ENCODE results near the gene RGP1.

Gene RGP1, protein sequence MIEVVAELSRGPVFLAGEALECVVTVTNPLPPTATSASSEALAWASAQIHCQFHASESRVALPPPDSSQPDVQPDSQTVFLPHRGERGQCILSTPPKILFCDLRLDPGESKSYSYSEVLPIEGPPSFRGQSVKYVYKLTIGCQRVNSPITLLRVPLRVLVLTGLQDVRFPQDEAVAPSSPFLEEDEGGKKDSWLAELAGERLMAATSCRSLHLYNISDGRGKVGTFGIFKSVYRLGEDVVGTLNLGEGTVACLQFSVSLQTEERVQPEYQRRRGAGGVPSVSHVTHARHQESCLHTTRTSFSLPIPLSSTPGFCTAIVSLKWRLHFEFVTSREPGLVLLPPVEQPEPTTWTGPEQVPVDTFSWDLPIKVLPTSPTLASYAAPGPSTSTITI

DNA sequence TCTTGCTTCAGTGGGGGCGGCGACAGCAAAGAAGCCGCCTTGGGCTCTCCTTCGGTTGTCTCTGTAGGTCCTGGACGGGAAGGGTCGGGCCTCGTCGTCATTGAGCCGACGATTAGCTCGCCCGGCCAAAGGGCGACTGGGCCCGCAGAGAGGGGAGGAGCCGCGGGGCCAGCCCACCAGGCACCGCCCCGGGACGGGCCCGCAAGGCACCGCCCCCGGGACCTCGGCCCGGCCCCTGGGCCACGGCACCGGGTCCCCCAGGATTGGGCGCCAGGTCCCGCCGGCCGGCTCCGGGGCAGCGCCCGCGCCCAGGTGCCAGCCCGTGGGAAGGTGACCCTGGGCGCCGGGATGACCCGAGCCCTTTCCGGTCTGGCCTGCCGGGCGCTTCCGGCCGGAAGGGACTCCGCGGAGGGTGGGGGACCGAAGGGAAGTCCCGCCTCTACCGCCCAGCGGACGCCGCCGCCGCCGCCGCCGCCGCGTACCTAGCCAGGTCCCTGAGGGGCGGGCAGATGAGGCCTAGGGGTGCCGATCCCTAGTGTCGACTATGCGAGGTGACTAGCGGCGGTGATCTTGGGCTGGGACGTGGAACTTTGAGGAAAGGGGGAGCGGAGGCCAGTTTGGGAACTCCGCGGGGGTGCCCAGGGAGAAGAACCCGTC lies at the start of gene RGP1, which contains the start of gene GBA2:
RGP1 (plus strand) TSS at position 430 of the 657 bp plus-strand sequence. CDS start 469 bp downstream, outside the sequence.
GBA2 (minus strand) TSS at position 371 of the 657 bp plus-strand sequence. CDS start 524 bp downstream, outside the sequence.
- Histone ChIP-seq H3K9me3 (ENCODE audit: control insufficient read depth in 2 of 2, low read length in 2 of 2) (no peaks in the 10 kb centered on the region), H3K27me3 (ENCODE audit: control insufficient read depth in 2 of 2, insufficient read depth in 2 of 2, low read length in 2 of 2) (no peaks in the 10 kb centered on the region), H3K4me3 (ENCODE audit: low read length in 2 of 2) (peak within 1 kb of the TSS; percentile 94 to 98), H3K9ac (ENCODE audit: low read depth in 1 of 2, low read length in 2 of 2) (peak within 1 kb of the TSS; percentile 94 to 97), H3K27ac (ENCODE audit: low read depth in 2 of 2, low read length in 2 of 2) (peak within 1 kb of the TSS; percentile 97), H3K4me1 (ENCODE audit: control insufficient read depth in 2 of 2, insufficient read depth in 2 of 2, low read length in 2 of 2) (peaks cover 24 to 34% of the 10 kb centered on the region in 2 donors), H3K36me3 (ENCODE audit: control insufficient read depth in 2 of 2, insufficient read depth in 2 of 2, low read length in 2 of 2) (peaks cover 44 to 46% of the 10 kb centered on the region in 2 donors)

- H3K27me3 ChIP-seq (ENCODE audit: control insufficient read depth in 2 of 2, insufficient read depth in 2 of 2, low read length in 2 of 2): no peaks in the 10 kb centered on the region
- H3K4me3 ChIP-seq (ENCODE audit: low read length in 2 of 2): no peak overlapping the region
- H3K9ac ChIP-seq (ENCODE audit: low read depth in 1 of 2, low read length in 2 of 2): no peak overlapping the region
- H3K27ac ChIP-seq (ENCODE audit: low read depth in 2 of 2, low read length in 2 of 2): no peak overlapping the region
- H3K9me3 ChIP-seq (ENCODE audit: control insufficient read depth in 2 of 2, low read length in 2 of 2): no peaks in the 10 kb centered on the region
- H3K36me3 ChIP-seq (ENCODE audit: control insufficient read depth in 2 of 2, insufficient read depth in 2 of 2, low read length in 2 of 2): peaks cover 74 to 79% of the 10 kb centered on the region in 2 donors
- H3K4me1 ChIP-seq (ENCODE audit: control insufficient read depth in 2 of 2, insufficient read depth in 2 of 2, low read length in 2 of 2): peaks cover 0 to 4% of the 10 kb centered on the region in 2 donors
Measured at GRCh38 chr9:35700031-35700430, 49.1 kb upstream of the RGP1 start.

DNA sequence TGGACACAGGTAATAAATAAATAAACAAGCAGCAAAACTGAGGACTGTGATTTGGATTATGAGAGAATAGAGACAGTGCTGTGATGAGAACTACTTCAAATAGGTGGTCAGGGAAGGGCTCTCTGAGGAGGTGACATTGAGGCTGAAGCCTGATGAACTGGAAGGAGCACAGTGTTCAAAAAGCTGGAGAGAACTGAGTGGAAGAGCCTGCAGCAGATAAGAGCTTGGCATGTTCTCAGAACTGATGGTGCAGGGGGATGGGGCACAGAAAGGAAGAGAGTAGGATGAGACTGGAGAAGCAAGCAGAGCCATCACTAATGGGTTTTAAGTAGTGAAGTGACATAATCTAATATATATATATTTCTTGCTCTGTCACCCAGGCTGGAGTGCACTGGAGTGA lies 48.1 kb upstream of the RGP1 start:
- Histone ChIP-seq H3K27me3 (ENCODE audit: control insufficient read depth in 2 of 2, insufficient read depth in 2 of 2, low read length in 2 of 2) (no peaks in the 10 kb centered on the region), H3K9me3 (ENCODE audit: control insufficient read depth in 2 of 2, low read length in 2 of 2) (no peaks in the 10 kb centered on the region), H3K4me1 (ENCODE audit: control insufficient read depth in 2 of 2, insufficient read depth in 2 of 2, low read length in 2 of 2) (peaks cover 0 to 1% of the 10 kb centered on the region in 2 donors), H3K27ac (ENCODE audit: low read depth in 2 of 2, low read length in 2 of 2) (no peak overlapping the region), H3K36me3 (ENCODE audit: control insufficient read depth in 2 of 2, insufficient read depth in 2 of 2, low read length in 2 of 2) (peaks cover 83 to 88% of the 10 kb centered on the region in 2 donors), H3K4me3 (ENCODE audit: low read length in 2 of 2) (no peak overlapping the region), H3K9ac (ENCODE audit: low read depth in 1 of 2, low read length in 2 of 2) (no peak overlapping the region)

- Histone ChIP-seq H3K4me3 (ENCODE audit: low read length in 2 of 2) (no peak overlapping the region), H3K9me3 (ENCODE audit: control insufficient read depth in 2 of 2, low read length in 2 of 2) (no peaks in the 10 kb centered on the region), H3K4me1 (ENCODE audit: control insufficient read depth in 2 of 2, insufficient read depth in 2 of 2, low read length in 2 of 2) (no peaks in the 10 kb centered on the region), H3K27me3 (ENCODE audit: control insufficient read depth in 2 of 2, insufficient read depth in 2 of 2, low read length in 2 of 2) (no peaks in the 10 kb centered on the region), H3K27ac (ENCODE audit: low read depth in 2 of 2, low read length in 2 of 2) (no peak overlapping the region), H3K36me3 (ENCODE audit: control insufficient read depth in 2 of 2, insufficient read depth in 2 of 2, low read length in 2 of 2) (peaks cover 93 to 97% of the 10 kb centered on the region in 2 donors), H3K9ac (ENCODE audit: low read depth in 1 of 2, low read length in 2 of 2) (no peak overlapping the region)
Measured at GRCh38 chr9:35702696-35703095, 46.4 kb upstream of the RGP1 start.

GRCh38 chr9:35703906-35704672 lies 45.0 kb upstream of the RGP1 start:
- no peak overlapping the region for H3K27ac ChIP-seq (ENCODE audit: low read depth in 2 of 2, low read length in 2 of 2)
- H3K4me3 ChIP-seq (ENCODE audit: low read length in 2 of 2): no peak overlapping the region
- H3K9ac ChIP-seq (ENCODE audit: low read depth in 1 of 2, low read length in 2 of 2): no peak overlapping the region
- no peaks in the 10 kb centered on the region for H3K4me1 ChIP-seq (ENCODE audit: control insufficient read depth in 2 of 2, insufficient read depth in 2 of 2, low read length in 2 of 2)
- H3K36me3 ChIP-seq (ENCODE audit: control insufficient read depth in 2 of 2, insufficient read depth in 2 of 2, low read length in 2 of 2): peaks cover 86 to 95% of the 10 kb centered on the region in 2 donors
- no peaks in the 10 kb centered on the region for H3K9me3 ChIP-seq (ENCODE audit: control insufficient read depth in 2 of 2, low read length in 2 of 2)
- no peaks in the 10 kb centered on the region for H3K27me3 ChIP-seq (ENCODE audit: control insufficient read depth in 2 of 2, insufficient read depth in 2 of 2, low read length in 2 of 2)

DNA sequence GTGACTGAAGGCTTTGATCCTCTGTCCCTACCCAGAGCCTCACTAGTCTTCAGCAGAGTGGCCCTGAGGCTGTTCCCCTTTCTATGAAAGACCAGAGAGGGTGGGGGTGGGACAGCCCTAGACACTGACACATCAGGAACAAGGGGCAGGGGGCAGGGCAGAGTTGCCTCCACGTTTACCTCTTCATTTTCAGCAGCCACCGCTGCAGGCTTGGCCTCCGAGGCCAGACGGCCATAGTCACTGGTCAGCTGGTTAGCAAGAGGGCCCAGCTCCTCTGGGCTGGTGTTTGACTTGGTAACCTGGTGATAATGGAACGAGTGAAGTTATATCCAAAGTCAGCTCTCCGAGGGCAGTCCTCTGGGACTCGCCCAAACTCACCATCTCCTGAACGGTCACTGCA lies 43.7 kb upstream of the RGP1 start:
- peaks cover 79 to 88% of the 10 kb centered on the region in 2 donors for H3K36me3 ChIP-seq (ENCODE audit: control insufficient read depth in 2 of 2, insufficient read depth in 2 of 2, low read length in 2 of 2)
- no peaks in the 10 kb centered on the region for H3K27me3 ChIP-seq (ENCODE audit: control insufficient read depth in 2 of 2, insufficient read depth in 2 of 2, low read length in 2 of 2)
- H3K27ac ChIP-seq (ENCODE audit: low read depth in 2 of 2, low read length in 2 of 2): no peak overlapping the region
- H3K4me3 ChIP-seq (ENCODE audit: low read length in 2 of 2): no peak overlapping the region
- no peaks in the 10 kb centered on the region for H3K9me3 ChIP-seq (ENCODE audit: control insufficient read depth in 2 of 2, low read length in 2 of 2)
- no peaks in the 10 kb centered on the region for H3K4me1 ChIP-seq (ENCODE audit: control insufficient read depth in 2 of 2, insufficient read depth in 2 of 2, low read length in 2 of 2)
- no peak overlapping the region for H3K9ac ChIP-seq (ENCODE audit: low read depth in 1 of 2, low read length in 2 of 2)

DNA sequence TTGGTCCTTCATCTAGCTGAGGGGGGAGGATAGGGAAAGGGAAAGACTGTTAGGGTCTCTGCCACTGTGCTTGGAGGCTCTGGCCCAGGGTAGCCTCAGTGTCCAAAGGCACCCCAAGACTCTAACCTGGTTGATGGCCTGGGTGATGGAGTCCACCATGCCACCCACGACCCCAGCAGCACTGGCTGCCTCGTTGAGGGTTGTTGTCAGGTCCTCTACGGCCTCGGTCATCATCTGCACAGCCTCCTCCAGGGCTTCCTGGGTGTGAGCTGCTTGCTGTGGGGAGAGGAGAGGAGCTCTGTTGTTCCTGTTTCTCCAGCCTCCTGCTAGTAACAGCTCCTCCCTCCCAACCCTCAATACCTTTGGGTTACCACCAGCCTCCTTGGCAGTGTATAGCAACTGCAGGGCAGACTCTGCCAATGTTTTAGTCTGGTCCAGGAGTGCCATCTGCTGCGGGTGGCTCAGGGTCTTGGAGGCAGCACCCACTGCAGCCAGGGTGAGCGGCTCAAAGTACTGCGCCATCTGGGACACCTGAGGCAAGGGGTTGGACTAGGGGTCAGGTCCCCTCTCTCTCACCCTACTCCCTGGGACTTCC lies 43.2 kb upstream of the RGP1 start:
- Histone ChIP-seq H3K9me3 (ENCODE audit: control insufficient read depth in 2 of 2, low read length in 2 of 2) (no peaks in the 10 kb centered on the region), H3K4me3 (ENCODE audit: low read length in 2 of 2) (no peak overlapping the region), H3K4me1 (ENCODE audit: control insufficient read depth in 2 of 2, insufficient read depth in 2 of 2, low read length in 2 of 2) (no peaks in the 10 kb centered on the region), H3K27me3 (ENCODE audit: control insufficient read depth in 2 of 2, insufficient read depth in 2 of 2, low read length in 2 of 2) (no peaks in the 10 kb centered on the region), H3K27ac (ENCODE audit: low read depth in 2 of 2, low read length in 2 of 2) (no peak overlapping the region), H3K9ac (ENCODE audit: low read depth in 1 of 2, low read length in 2 of 2) (no peak overlapping the region), H3K36me3 (ENCODE audit: control insufficient read depth in 2 of 2, insufficient read depth in 2 of 2, low read length in 2 of 2) (peaks cover 79 to 88% of the 10 kb centered on the region in 2 donors)

- Histone ChIP-seq H3K36me3 (ENCODE audit: control insufficient read depth in 2 of 2, insufficient read depth in 2 of 2, low read length in 2 of 2) (peaks cover 82 to 88% of the 10 kb centered on the region in 2 donors), H3K4me3 (ENCODE audit: low read length in 2 of 2) (no peak overlapping the region), H3K27ac (ENCODE audit: low read depth in 2 of 2, low read length in 2 of 2) (no peak overlapping the region), H3K4me1 (ENCODE audit: control insufficient read depth in 2 of 2, insufficient read depth in 2 of 2, low read length in 2 of 2) (no peaks in the 10 kb centered on the region), H3K27me3 (ENCODE audit: control insufficient read depth in 2 of 2, insufficient read depth in 2 of 2, low read length in 2 of 2) (no peaks in the 10 kb centered on the region), H3K9me3 (ENCODE audit: control insufficient read depth in 2 of 2, low read length in 2 of 2) (no peaks in the 10 kb centered on the region), H3K9ac (ENCODE audit: low read depth in 1 of 2, low read length in 2 of 2) (no peak overlapping the region)
Measured at GRCh38 chr9:35706951-35707350, 42.1 kb upstream of the RGP1 start.

DNA sequence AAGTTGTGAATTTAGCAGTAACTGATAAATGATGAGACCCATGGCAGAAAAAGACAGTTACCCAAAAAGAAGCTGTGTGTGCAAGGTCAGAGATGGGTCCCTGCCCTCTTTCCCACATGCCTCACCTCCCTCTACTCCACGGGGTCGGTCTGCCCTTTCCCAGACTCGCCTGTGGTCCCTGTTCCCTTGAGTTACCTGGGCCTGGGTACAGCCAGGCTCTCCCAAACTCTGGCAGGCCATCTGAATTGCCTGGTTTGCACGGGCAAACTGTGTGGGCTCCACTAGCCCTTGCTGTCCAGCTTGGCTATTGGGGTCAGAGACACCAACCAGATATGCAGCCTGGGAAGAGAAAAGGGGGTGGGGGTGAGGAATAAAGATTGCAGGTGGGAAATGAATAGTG lies 40.9 kb upstream of the RGP1 start:
- Histone ChIP-seq H3K27ac (ENCODE audit: low read depth in 2 of 2, low read length in 2 of 2) (no peak overlapping the region), H3K36me3 (ENCODE audit: control insufficient read depth in 2 of 2, insufficient read depth in 2 of 2, low read length in 2 of 2) (peaks cover 83 to 88% of the 10 kb centered on the region in 2 donors)

More for the DNA sequence above, 40.9 kb upstream of the RGP1 start:
- Histone ChIP-seq H3K9me3 (ENCODE audit: control insufficient read depth in 2 of 2, low read length in 2 of 2) (no peaks in the 10 kb centered on the region), H3K4me3 (ENCODE audit: low read length in 2 of 2) (no peak overlapping the region), H3K27me3 (ENCODE audit: control insufficient read depth in 2 of 2, insufficient read depth in 2 of 2, low read length in 2 of 2) (no peaks in the 10 kb centered on the region), H3K9ac (ENCODE audit: low read depth in 1 of 2, low read length in 2 of 2) (no peak overlapping the region), H3K4me1 (ENCODE audit: control insufficient read depth in 2 of 2, insufficient read depth in 2 of 2, low read length in 2 of 2) (no peaks in the 10 kb centered on the region)
